Measurements from ENCODE around the gene UQCRH. TPM values are rescaled to one million over a fixed set of nuclear protein-coding genes. Genes with fewer than 3 reads are reported as not detected.
A peak's percentile ranks its signal among the peaks of the same experiment; 100 is the strongest.

The UQCRH gene
- total and polyA plus RNA-seq, 2 of the 8 experiments (the other 6 are each of a cell fraction or from before 2014, with no cell fraction given) = 626 to 1,112 TPM

DNA sequence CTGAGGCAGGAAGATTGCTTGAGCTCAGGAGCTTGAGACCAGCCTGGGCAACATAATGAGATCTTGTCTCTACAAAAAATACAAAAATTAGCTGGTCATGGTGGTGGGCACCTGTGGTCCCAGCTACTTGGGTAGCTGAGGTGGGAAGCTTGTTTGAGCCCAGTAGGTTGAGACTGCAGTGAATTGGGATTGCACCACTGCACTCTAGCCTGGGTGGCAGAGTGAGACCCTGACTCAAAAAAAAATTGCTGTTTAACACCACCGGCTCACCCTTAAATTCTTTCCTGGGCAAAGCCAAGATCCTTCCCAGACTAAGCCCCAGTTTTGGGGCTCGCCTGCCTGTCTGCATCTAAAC lies 30.5 kb downstream of the UQCRH start:
- POLR2A ChIA-PET (ENCODE audit: partially characterized antibody) = interaction anchor here (0.6 to 2.6 kb wide), 13 partner anchors 13 to 87 kb away, joined by 3 to 20 read pairs (median 5); partner anchors contain the start of genes LRRC41, RAD54L and UQCRH
- no peaks in the 10 kb centered on the region for H3K23me2 ChIP-seq (ENCODE audit: low read depth, low read length)
- no peak overlapping the region for H3K9ac ChIP-seq (replicated peaks in 1 of 4; ENCODE audit: extremely low read depth in 1 of 4, low read depth in 3 of 4, low read length in 3 of 4)
- no peak overlapping the region for H3K4me2 ChIP-seq (ENCODE audit: insufficient read depth in 1 of 2, low read depth in 2 of 2, low read length in 2 of 2)
- DNase-seq (ENCODE audit: low read depth in 1 of 2, low spot score in 2 of 2) (no peak), FAIRE-seq (no peak)
- no peak overlapping the region for H2BK120ac ChIP-seq (replicated peaks; ENCODE audit: low read depth, low read length)
- H3K4ac ChIP-seq (replicated peaks; ENCODE audit: insufficient read length, low read depth, low read length) = no peak overlapping the region
- H4K5ac ChIP-seq (ENCODE audit: insufficient read length, low read depth, low read length) = no peak overlapping the region
- H3K14ac ChIP-seq (ENCODE audit: insufficient read length) = no peak overlapping the region
- 97% methylated on average over 2 of the region's 2 CpGs; no CpG with 5 or more reads in 1 of the 2 experiments for WGBS, 2 experiments (ENCODE audit: extremely low coverage in 1 of 2, insufficient coverage in 1 of 2, insufficient read length in 1 of 2, insufficient replicate concordance in 2 of 2, low coverage in 1 of 2, low lambda C conversion rate in 2 of 2, missing lambda C conversion rate in 1 of 2)
- no peak overlapping the region for H2BK15ac ChIP-seq (ENCODE audit: low read length)
- H3K79me2 ChIP-seq (ENCODE audit: control insufficient read depth in 1 of 2, insufficient read depth in 2 of 2, low read length in 2 of 2) = no peaks in the 10 kb centered on the region
- 0 out of 2 replicates have a peak overlapping the region, but pooled peaks have one; percentile 37 for H2BK5ac ChIP-seq (ENCODE audit: low read depth, low read length)
- H4K91ac ChIP-seq (replicated peaks; ENCODE audit: insufficient read length, low read length) = no peak overlapping the region
- H3K18ac ChIP-seq (ENCODE audit: extremely low read depth, low read length) = 0 out of 2 replicates have a peak overlapping the region, but pooled peaks have one; percentile 24
- H3K4me1 ChIP-seq (replicated peaks in 1 of 4; ENCODE audit: control insufficient read depth in 3 of 4, insufficient read depth in 4 of 4, low read length in 3 of 4) = peaks cover 0 to 2% (median 0%) of the 10 kb centered on the region in 4 experiments; a peak in 1 of 7 replicates
- H2BK12ac ChIP-seq (ENCODE audit: low read depth, low read length) = peak overlapping the region; percentile 75; the same call in 1 of the 2 replicates
- H3K9me3 ChIP-seq (ENCODE audit: insufficient read depth in 2 of 2, low read depth in 1 of 2, low read length in 1 of 2) = no peaks in the 10 kb centered on the region
- no peak overlapping the region; the same call in 1 of the 2 replicates for H4K8ac ChIP-seq (ENCODE audit: extremely low read depth, insufficient read depth, low read length)
- peak overlapping the region; percentile 34; the same call in 1 of the 2 replicates for H2BK20ac ChIP-seq (ENCODE audit: low read length)
- no peak overlapping the region for H3K23ac ChIP-seq (ENCODE audit: insufficient read length)
- H3K4me3 ChIP-seq (ENCODE audit: extremely low read depth in 1 of 4, insufficient read depth in 2 of 4, low read depth in 3 of 4, low read length in 4 of 4) = no peak overlapping the region
- H2AFZ ChIP-seq (ENCODE audit: low read length) = no peak overlapping the region
- H3K27me3 ChIP-seq (replicated peaks in 1 of 4; ENCODE audit: control insufficient read depth in 3 of 4, extremely low read depth in 1 of 4, insufficient read depth in 3 of 4, low read length in 3 of 4) = no peaks in the 10 kb centered on the region
- H3K36me3 ChIP-seq (ENCODE audit: control insufficient read depth in 2 of 4, insufficient read depth in 4 of 4, low read length in 3 of 4) = no peaks in the 10 kb centered on the region
- H4K20me1 ChIP-seq (replicated peaks in 1 of 2; ENCODE audit: control insufficient read depth in 1 of 2, insufficient read depth in 2 of 2, low read length in 2 of 2) = no peaks in the 10 kb centered on the region
- H3K56ac ChIP-seq (replicated peaks; ENCODE audit: insufficient read length, low read depth, low read length) = no peak overlapping the region
- no peak overlapping the region for H3K27ac ChIP-seq (ENCODE audit: low read depth, low read length)
- CTCF ChIA-PET (ENCODE audit: partially characterized antibody) = interaction anchor here (0.7 to 4.2 kb wide), 11 partner anchors 8 to 110 kb away, joined by 3 to 54 read pairs (median 4); partner anchors contain the start of genes LRRC41 and UQCRH
- no peaks in the 10 kb centered on the region for H3K79me1 ChIP-seq (ENCODE audit: low read depth, low read length)
- no peak overlapping the region for H2AK5ac ChIP-seq (ENCODE audit: low read depth, low read length)
- no peak for TF ChIP-seq RFX5 (IDR thresholded peaks at IDR 0.05; ENCODE audit: borderline replicate concordance, low read depth, low read length)
- TF ChIP-seq CREB1 (IDR thresholded peaks at IDR 0.05) = no peak
- TF ChIP-seq CEBPB (IDR thresholded peaks at IDR 0.05; ENCODE audit: low read depth, low read length) = no peak
- TF ChIP-seq, protein P1, sequence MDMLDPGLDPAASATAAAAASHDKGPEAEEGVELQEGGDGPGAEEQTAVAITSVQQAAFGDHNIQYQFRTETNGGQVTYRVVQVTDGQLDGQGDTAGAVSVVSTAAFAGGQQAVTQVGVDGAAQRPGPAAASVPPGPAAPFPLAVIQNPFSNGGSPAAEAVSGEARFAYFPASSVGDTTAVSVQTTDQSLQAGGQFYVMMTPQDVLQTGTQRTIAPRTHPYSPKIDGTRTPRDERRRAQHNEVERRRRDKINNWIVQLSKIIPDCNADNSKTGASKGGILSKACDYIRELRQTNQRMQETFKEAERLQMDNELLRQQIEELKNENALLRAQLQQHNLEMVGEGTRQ (IDR thresholded peaks at IDR 0.05; ENCODE audit: low read length) = no peak
- no peak for TF ChIP-seq SAP30 (IDR thresholded peaks at IDR 0.05; ENCODE audit: insufficient read depth, insufficient replicate concordance, low read length)
- TF ChIP-seq, protein P2, sequence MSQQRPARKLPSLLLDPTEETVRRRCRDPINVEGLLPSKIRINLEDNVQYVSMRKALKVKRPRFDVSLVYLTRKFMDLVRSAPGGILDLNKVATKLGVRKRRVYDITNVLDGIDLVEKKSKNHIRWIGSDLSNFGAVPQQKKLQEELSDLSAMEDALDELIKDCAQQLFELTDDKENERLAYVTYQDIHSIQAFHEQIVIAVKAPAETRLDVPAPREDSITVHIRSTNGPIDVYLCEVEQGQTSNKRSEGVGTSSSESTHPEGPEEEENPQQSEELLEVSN (IDR thresholded peaks at IDR 0.05) = no peak
- TF ChIP-seq CBX5 (IDR thresholded peaks at IDR 0.05; ENCODE audit: low read depth, low read length) = no peak
- no peak for TF ChIP-seq KDM1A (IDR thresholded peaks at IDR 0.05; ENCODE audit: borderline replicate concordance, low read length)
- TF ChIP-seq, protein P3, sequence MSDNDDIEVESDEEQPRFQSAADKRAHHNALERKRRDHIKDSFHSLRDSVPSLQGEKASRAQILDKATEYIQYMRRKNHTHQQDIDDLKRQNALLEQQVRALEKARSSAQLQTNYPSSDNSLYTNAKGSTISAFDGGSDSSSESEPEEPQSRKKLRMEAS (IDR thresholded peaks at IDR 0.05) = no peak
- no peak for TF ChIP-seq HDAC6 (IDR thresholded peaks at IDR 0.05; ENCODE audit: low read depth, low read length)
- TF ChIP-seq TBP (IDR thresholded peaks at IDR 0.05; ENCODE audit: low read depth, low read length) = no peak
- no peak for TF ChIP-seq RBBP5 (IDR thresholded peaks at IDR 0.05; ENCODE audit: borderline replicate concordance, low read depth, low read length)
